Kidney (tissue), 14 donors: Measurements from ENCODE around the gene NCDN. TPM values are rescaled to one million over a fixed set of nuclear protein-coding genes. Genes with fewer than 3 reads are reported as not detected.

Source experiments
- DNase-seq, 5 donors: peaks; one replicate each; pipeline ENCODE4 v3.0.0-alpha.2; 2013 to 2020
- FAIRE-seq: peaks from 2 replicates; lab custom pipeline; 2012; peaks lifted over from hg19 to GRCh38; lab: Jason Lieb, UNC
- H3K27ac ChIP-seq, 2 donors: one replicate each; pipeline ENCODE4 v1.7.0; 2013; ENCODE audit warnings: low read depth in 2 of 2, low read length in 2 of 2, inconsistent platforms in 1 of 2
- H3K27me3 ChIP-seq: one replicate; pipeline ENCODE4 v1.7.1; 2013; ENCODE audit warnings: low read length, inconsistent platforms; ENCODE audit not compliant: control insufficient read depth, insufficient read depth
- H3K36me3 ChIP-seq, 3 donors: one replicate each; pipeline versions ENCODE4 v1.7.0 to v1.7.1; 2013; ENCODE audit warnings: low read length in 3 of 3, control low read depth in 1 of 3, inconsistent platforms in 1 of 3; ENCODE audit not compliant: insufficient read depth in 3 of 3, control insufficient read depth in 2 of 3
- H3K4me1 ChIP-seq, 3 donors: one replicate each; pipeline versions ENCODE4 v1.7.0 to v1.7.1; 2013; ENCODE audit warnings: low read length in 3 of 3, inconsistent platforms in 1 of 3, low read depth in 1 of 3; ENCODE audit not compliant: control insufficient read depth in 2 of 3, insufficient read depth in 2 of 3
- H3K4me3 ChIP-seq, 3 donors: one replicate each; pipeline versions ENCODE4 v1.7.0 to v1.8.1; 2013; ENCODE audit warnings: low read length in 3 of 3, control low read depth in 1 of 3, inconsistent platforms in 1 of 3
- H3K9ac ChIP-seq, 3 donors: one replicate each; pipeline versions ENCODE4 v1.7.0 to v1.7.1; 2013; ENCODE audit warnings: low read length in 3 of 3, control low read depth in 1 of 3, inconsistent platforms in 1 of 3
- H3K9me3 ChIP-seq, 3 donors: one replicate each; pipeline versions ENCODE4 v1.7.0 to v1.7.1; 2013; ENCODE audit warnings: low read length in 3 of 3, control low read depth in 1 of 3, inconsistent platforms in 1 of 3; ENCODE audit not compliant: control insufficient read depth in 2 of 3, insufficient read depth in 1 of 3
- CTCF ChIP-seq: IDR thresholded peaks from 3 replicates; pipeline ENCODE4 v1.5.1; 2012; ENCODE audit warnings: mild to moderate bottlenecking, moderate library complexity, borderline replicate concordance; ENCODE audit not compliant: insufficient read depth; ENCODE audit errors: extremely low read depth
- intact Hi-C: fragments of 100-400 bp; cut with DNase I; formaldehyde crosslinking; loops from one replicate; pipeline ENCODE4 v1.11.1; 2022
- polyA plus RNA-seq: library from polyadenylated mRNA; stranded (reverse); fragments of 350-450 nt; fragmentation: Illumina TruSeq; extraction: RNeasy Lipid Tissue Mini Kit (QIAGEN cat#74804); gene quantifications from one replicate; pipeline ENCODE4 v1.2.3, GENCODE V29; 2014; ENCODE audit warnings: low read depth, low replicate concordance; ENCODE audit not compliant: insufficient read depth
- total RNA-seq: library from RNA; stranded (reverse); fragmentation: NEBNext Ultra II Directional; extraction: Animal tissue kit (Norgen Biotek cat#: 25700); gene quantifications from one replicate; pipeline ENCODE4 v1.2.1, GENCODE V29; 2021
- donor health status: control.
- donor health status: control.
- donor health status: control.
- donor health status: control.
- donor health status: control.
- donor health status: DM: yes; HTN: yes; CAD: no.
- donor health status: Normal renal cell carcinoma (clear cell type).

NCDN gene
- total and polyA plus RNA-seq, 2 donors from 2014 or later: 14.3 to 22.4 TPM

- DNase-seq (no peak), FAIRE-seq (no peak)
- TF ChIP-seq CTCF: no peak
- Histone ChIP-seq H3K36me3 (peaks cover 0 to 2% (median 0%) of the 10 kb centered on the region in 3 donors), H3K9ac (no peak overlapping the region), H3K9me3 (no peaks in the 10 kb centered on the region), H3K4me3 (no peak overlapping the region), H3K4me1 (no peaks in the 10 kb centered on the region), H3K27me3 (no peaks in the 10 kb centered on the region), H3K27ac (no peak overlapping the region)
- intact Hi-C loops: no loop called here
Measured at GRCh38 chr1:35591211-35591610, 33.6 kb downstream of the NCDN start.

- Histone ChIP-seq H3K4me3 (no peak overlapping the region), H3K27ac (no peak overlapping the region), H3K36me3 (peaks cover 0 to 2% (median 0%) of the 10 kb centered on the region in 3 donors), H3K4me1 (no peaks in the 10 kb centered on the region), H3K27me3 (no peaks in the 10 kb centered on the region), H3K9me3 (no peaks in the 10 kb centered on the region), H3K9ac (no peak overlapping the region)
- intact Hi-C loops: no loop called here
- DNase-seq: no peak
- no peak for TF ChIP-seq CTCF
- no peak for FAIRE-seq
Measured at GRCh38 chr1:35592991-35593769, 35.6 kb downstream of the NCDN start.

DNA sequence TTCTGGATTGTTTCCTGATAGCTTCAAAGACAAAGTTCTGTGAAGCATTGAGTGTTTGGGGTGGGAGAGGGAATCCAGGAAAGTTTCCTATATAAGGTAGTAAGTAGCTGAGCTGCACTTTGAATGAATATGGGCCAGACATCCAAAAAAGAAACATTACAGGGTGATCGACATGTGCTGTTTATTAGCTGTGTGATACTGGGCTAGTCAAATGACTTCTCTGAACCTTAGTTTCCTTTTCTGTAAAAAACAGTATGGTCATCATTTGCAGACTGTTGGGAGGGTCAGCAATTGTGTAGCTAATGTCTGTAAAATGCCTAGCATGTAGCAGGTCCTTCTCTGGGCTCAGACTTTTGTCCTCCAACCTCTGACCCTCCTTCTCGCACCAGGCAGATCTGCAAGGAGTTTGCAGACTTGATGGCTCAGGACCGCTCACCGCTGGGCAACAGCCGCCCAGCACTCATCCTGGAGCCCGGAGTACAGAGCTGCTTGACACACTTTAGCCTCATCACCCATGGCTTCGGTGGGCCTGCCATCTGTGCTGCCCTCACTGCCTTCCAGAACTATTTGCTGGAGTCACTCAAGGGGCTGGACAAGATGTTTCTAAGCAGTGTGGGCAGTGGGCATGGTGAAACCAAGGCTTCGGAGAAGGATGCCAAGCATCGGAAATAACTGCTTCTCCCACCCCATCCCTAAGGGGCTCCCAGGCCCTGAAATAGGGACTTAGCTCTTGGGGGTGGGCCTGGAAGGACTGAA lies 36.6 kb downstream of the NCDN start:
- Histone ChIP-seq H3K4me1 (no peaks in the 10 kb centered on the region), H3K9me3 (no peaks in the 10 kb centered on the region), H3K36me3 (peaks cover 0 to 2% (median 0%) of the 10 kb centered on the region in 3 donors), H3K9ac (no peak overlapping the region), H3K27me3 (no peaks in the 10 kb centered on the region), H3K4me3 (no peak overlapping the region), H3K27ac (no peak overlapping the region)
- intact Hi-C loops: no loop called here
- DNase-seq (no peak), FAIRE-seq (no peak)
- no peak for TF ChIP-seq CTCF
